H54 (cell line): ENCODE results near the gene TMEM242.
"Not testable (repeated sequence)": the region's sequence is repeated elsewhere in the genome, so short reads cannot be mapped to it uniquely, and the experiment has no call there.

Source experiments
- DNase-seq: peaks from one replicate; pipeline ENCODE4 v3.0.0; 2011; ENCODE audit warnings: low spot score, mixed read lengths; ENCODE audit not compliant: insufficient read length
- FAIRE-seq: peaks from 3 replicates; lab custom pipeline; 2011; peaks lifted over from hg19 to GRCh38; lab: Jason Lieb, UNC
- POLR2A ChIP-seq: IDR thresholded peaks from 2 replicates; pipeline ENCODE4 v1.6.1; 2011; ENCODE audit warnings: low read depth, mild to moderate bottlenecking, low read length

TMEM242 gene

DNA sequence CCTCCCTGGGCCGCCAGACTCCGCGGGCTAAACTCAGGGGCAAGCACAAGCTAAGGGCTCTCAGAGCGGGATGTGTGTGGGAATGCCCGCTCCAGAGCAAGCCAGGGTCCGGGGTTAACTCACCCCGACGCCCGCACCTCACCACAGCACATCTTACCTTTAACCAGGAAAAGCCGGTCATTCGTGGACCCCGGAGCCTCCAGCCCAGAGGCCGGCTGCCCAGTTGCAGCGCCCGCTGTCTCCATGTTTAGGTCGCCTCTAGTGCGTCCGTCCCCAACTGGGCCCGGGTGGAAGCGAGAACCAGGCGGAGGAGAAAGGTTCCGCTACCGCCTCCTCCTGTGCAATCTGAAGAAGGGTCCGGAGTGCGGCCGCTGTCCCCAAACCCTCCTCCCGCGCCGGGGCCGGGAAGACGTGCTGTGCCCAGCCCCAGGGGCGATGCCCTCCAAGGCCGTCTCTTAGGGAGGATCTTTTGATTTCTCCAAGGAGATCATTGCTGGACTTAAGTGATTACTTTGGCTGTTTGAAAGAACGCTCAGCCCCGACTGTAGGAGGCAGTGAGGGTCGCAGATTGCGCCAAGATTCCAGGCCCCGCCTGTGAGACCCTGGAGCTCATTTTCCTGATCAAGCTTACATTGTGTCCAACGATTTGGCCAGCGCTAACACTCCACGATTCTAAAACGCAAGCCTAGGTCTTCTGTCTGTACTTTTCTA is at the start of gene TMEM242:
TMEM242 (minus strand) TSS at position 265 of the 711 bp plus-strand sequence; CDS start at position 245, 20 bp downstream.
- peak; percentile 55 for DNase-seq
- no peak for FAIRE-seq
- peak; percentile 66 for TF ChIP-seq POLR2A

DNA sequence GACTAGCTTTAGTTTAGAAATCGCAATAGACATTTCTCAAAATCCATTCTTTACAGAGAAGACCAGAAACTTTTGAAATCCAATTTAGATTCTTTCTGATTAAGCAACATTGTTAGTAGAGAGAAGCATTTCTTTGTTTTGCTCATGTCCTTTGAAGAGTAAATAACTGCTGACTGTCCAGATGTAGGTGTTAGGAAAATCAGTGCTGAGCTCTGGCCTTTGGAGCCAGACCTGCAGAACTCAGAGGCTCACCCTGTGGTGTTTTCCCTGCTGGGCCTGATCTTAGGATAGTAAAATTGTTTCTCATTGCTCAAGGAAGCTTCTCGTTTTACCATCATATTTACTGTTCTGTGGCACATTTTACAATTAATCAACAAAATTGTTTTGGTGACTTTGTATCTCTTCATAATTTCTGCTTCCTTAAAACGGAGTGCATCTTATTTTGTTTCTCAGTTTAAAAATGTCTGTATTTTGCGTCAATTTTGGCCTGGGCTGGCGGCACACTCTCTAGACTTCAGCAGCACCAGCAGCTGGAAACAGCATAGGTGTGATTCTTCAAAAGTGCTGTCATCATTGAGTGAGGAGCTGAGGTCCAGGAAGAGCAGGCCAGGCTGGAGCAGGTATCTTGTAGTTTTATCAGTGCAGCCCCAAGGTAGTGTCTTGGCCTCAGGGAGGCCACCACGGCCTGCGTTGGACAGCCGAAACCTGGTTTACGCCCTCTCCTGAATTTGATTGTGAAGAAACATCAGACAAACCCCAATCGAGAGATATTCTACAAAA is 49.4 kb upstream of the TMEM242 start:
- DNase-seq, result no peak
- no peak for FAIRE-seq
- no peak for TF ChIP-seq POLR2A

DNA sequence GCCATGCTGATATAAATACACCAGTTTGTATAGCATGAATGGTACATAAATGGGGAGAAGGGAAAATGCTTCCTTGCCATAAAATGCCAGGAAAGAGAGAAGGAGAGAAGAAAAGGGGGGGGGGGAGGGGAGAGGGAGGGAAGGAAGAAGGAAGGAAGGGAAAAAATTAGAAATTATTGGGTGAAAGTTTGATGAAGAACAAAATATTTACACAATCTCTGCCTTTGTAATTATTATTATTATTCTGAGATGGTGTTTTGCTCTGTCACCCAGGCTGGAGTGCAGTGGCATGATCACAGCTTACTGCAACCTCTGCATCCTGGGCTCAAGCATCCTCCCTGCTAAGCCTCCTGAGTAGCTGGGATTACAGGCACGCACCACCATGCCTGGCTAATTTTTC is 47.4 kb upstream of the TMEM242 start:
- no peak for DNase-seq
- no peak for TF ChIP-seq POLR2A
- FAIRE-seq, result no peak

DNA sequence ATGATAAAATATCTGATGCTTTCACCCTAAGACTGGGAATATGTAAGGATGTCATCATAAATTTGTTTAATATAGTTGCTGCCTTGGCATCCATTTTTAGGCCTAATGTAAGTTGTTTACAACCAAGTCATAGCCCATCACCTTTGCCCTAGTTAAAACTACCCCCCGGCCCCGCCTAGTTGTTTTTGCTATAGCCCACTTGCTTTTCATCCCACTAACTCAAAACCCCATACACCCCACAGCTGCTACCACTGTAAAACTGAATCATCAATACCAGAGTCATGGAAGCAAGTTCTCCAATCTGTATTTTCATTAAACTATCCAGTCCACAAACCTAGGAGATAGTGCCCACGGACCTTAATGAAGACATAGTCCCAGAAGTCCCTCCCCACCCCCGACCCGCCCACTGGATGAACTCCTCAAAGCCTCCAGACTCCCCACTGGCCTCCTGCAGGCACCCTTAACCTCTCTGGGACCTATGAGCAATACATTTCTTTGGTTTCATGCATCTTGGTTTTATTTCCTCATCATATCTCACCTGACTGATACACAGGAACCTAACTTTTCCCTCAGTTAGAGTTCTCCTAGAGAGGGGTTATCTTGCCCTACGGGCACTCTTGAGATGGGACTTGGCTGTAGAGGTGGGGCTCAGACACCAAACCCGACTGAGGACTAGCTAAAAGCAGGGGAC is 45.2 kb upstream of the TMEM242 start:
- DNase-seq, result no peak
- FAIRE-seq, result no peak
- TF ChIP-seq POLR2A, result no peak

DNA sequence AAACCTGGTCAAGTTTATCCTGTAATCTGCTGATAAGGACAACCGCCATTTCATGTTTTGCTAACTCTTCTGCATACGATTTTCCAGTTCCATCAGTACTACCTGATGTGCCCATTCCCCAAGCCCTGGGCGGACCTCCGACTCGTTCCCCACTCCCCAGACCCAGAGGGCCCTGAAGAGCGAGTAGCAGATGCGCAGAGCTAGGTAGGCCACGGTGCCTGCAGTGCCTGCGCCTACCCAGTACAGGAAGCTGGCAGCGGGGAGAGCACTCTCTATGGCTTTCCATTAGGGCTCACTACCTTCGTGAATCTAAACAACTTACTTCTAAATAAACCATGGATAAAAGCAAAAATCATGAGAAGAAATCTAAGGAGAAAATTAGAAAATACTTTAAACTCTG is 43.3 kb upstream of the TMEM242 start:
- no peak for FAIRE-seq
- no peak for DNase-seq
- no peak for TF ChIP-seq POLR2A

DNA sequence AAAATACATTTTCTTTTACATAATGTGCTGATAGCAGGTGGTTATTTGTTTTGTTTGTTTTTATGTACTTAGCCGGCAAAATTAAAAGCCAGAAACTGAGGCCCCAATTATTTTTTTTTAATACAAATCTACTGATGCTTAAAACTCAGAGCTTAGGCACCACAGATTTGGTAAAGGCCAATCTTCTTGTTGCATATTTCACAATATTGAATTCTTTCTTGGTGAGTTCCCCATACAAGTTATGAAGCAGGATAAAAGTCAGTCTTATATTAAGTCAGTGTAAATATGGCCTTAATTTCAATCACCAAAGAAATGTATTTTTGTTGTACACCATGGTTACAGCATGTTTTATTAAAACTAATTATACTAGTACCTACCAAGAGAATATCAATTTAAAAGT is 41.4 kb upstream of the TMEM242 start:
- FAIRE-seq (no peak), DNase-seq (no peak)
- TF ChIP-seq POLR2A, result no peak

DNA sequence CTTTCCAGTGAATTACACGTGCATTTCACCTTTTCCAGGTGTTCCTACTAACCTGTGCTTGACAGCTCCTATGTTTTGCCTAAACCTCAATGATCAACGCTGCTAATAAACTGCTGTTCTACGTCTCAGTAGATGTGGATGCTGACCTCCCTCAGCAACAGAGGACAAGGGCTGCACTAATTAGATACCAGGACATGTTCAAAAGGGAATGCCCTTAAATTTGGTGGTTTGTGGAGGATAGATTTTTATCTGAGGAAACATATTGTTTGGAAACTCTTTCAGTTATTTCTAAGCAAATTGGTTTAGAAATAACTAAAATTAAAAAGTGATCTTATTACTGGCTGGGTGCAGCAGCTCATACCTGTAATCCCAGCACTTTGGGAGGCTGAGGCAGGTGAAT is 38.6 kb upstream of the TMEM242 start:
- FAIRE-seq (no peak), DNase-seq (no peak)
- TF ChIP-seq POLR2A, result no peak

DNA sequence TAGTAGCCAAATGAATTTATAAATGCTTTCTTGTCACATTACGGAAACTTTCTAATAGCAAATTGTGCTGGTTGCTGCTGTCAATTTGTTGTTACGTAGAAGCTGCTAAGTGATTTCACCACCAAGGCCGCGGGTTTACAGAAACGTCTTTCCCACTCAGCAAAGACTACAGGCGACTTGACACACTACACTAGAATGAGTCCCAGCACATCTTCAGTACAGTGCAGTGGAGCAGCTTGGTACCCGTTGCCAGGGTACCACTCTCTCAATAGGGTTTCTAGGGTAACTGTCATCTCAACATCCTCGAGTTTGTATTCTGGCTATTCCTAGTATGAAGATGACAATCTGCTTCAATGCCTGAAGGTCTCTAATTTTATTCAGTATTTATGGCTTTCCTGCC is 35.0 kb upstream of the TMEM242 start:
- no peak for FAIRE-seq
- DNase-seq, result no peak
- no peak for TF ChIP-seq POLR2A

DNA sequence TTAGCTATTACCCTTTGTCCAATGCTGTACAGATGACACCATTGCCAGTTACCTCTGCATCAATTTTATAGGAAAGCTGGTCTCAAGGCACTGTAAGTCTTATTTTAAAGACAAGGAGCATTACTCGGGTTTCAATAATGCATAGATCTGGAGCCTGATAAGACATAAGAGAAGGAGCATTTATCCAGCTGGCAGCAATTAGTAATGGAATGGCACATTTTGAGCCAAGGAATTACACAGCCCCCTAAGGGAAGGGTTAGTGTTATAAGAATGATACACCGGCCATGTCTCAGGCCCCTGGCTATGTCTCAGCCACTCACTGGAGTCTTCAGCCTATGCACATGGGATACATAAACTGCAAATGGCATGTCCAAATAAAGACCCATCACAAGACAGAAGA is 23.1 kb upstream of the TMEM242 start:
- FAIRE-seq (no peak), DNase-seq (no peak)
- TF ChIP-seq POLR2A, result no peak

DNA sequence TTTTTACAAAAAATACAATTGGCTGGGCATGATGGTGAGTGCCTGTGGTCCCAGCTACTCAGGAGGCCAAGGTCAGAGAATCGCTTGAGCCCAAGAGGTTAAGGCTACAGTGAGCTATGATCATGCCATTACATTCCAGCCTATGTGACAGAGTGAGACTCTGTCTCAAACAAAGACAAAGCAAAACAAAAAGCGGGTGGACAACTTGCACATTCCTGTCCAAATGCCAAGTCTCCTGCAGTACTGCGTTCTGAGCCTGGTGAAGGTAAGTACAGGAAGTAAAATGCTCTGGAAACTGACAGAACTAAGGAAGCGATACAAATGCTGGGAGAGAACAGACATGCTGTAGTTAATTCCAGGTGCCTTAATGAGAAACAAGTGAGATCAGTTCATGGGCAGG is 20.4 kb upstream of the TMEM242 start:
- no peak for FAIRE-seq
- TF ChIP-seq POLR2A, result no peak
- DNase-seq, result no peak

DNA sequence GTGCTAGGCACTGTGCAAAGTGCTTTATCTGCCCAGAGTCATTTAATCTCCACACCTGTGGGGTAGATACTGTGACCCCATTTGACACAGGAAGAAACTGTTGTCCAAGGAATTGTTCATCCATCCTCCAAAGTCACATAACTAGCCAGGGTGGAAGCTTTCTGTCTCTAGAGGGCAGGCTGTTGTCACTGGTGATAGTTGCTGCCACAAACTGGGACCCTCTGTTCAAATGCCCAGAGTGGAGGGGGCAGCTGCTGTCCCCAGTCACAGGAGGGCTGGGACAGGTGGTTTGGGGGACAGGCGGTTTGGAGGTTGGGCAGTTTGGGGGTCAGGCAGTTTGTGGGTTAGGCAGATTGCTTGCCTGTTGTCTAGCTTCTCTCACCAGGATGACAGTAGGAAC is 16.1 kb upstream of the TMEM242 start:
- no peak for TF ChIP-seq POLR2A
- FAIRE-seq, result no peak
- no peak for DNase-seq

DNA sequence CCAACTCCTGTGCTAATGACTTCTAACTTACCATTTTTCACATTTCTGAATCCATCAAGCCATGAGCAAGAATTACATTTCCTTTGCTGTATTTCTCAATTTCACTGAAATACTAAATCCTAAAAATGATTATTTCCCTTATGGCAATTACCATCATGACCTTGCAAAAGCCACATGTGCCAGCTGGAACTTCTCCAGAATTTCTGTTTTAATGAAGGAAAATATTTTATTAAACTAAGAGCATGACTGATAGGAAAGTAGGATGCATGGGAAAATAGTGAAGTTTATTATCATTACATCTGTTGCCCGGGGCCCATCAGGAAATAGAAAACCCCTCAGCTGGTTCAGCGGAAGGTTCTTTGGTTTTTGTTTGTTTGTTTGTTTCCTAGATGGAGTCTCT is 14.4 kb upstream of the TMEM242 start:
- TF ChIP-seq POLR2A, result no peak
- DNase-seq (no peak), FAIRE-seq (no peak)

DNA sequence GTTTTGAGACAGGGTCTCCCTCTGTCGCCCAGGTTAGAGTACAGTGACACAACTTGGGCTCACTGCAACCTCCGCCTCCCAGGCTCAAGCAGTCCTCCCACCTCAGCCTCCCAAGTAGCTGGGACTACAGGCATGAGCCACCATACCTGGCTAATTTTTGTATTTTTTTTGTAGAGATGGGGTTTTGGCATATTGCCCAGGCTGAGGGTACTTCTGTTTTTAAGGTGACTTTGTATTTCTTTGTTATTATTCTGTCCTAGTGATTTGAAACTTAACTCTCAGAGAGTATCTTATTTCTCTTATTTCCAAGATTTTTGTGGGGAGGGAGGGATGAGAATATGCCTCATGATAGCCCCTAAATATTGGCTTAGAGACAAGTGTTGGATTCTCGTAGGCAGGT is 14.0 kb upstream of the TMEM242 start:
- FAIRE-seq, DNase-seq: not testable (repeated sequence)

DNA sequence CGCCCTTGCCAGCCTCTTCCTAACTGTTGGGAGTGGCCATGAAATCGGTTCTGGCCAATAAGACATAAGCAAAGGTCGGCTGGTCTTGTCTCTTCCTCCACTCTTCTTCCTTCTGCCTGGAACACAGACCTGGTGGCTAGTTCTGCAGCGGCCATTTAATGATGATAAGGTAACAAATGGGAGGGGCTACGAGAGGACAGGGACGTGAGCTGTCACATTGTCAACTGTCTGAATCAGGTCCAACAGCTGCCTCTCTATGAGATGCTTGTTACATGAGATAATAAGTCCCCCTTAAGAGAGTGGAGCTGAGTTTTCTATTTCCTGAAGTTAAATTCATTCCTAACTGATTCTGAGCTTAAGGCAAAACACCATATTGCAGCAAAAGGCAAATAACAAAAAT is 12.5 kb upstream of the TMEM242 start:
- DNase-seq, result no peak
- FAIRE-seq, result no peak
- no peak for TF ChIP-seq POLR2A
